Gastrocnemius medialis (tissue), 4 donors: ENCODE data around the gene GKAP1. TPM values are rescaled to one million over a fixed set of nuclear protein-coding genes. Genes with fewer than 3 reads are reported as not detected.
"Not testable (repeated sequence)": the region's sequence is repeated elsewhere in the genome, so short reads cannot be mapped to it uniquely, and the experiment has no call there.

Source experiments
- ATAC-seq, 2 donors: fragments of 150-250 bp; one replicate each; pipeline ENCODE4 v1.9.1; 2016
- DNase-seq, 2 donors: peaks; one replicate each; pipeline ENCODE4 v3.0.0-alpha.2; 2019
- H3K27ac ChIP-seq, 4 donors: fragments of 200-600 bp; sonication (generic); 1 replicate in 1 of 4; 2 replicates in 3 of 4; pipeline ENCODE4 v1.5.1; 2016 to 2018; ENCODE audit warnings: mild to moderate bottlenecking in 2 of 4, moderate library complexity in 1 of 4
- H3K27me3 ChIP-seq, 3 donors: fragments of 200-600 bp; sonication (generic) in 2 of 3; 1 replicate in 1 of 3; 2 replicates in 2 of 3; pipeline versions ENCODE4 v1.5.1 to v1.6.0; 2016 to 2019; ENCODE audit warnings: mild to moderate bottlenecking in 1 of 3, moderate library complexity in 1 of 3
- H3K36me3 ChIP-seq, 2 donors: fragments of 200-600 bp; sonication (generic) in 1 of 2; one replicate each; pipeline ENCODE4 v1.5.1; 2017 to 2018
- H3K4me1 ChIP-seq, 2 donors: fragments of 200-600 bp; sonication (generic) in 1 of 2; one replicate each; pipeline ENCODE4 v1.5.1; 2016 to 2017; ENCODE audit warnings: mild to moderate bottlenecking in 2 of 2
- H3K4me3 ChIP-seq, 4 donors: fragments of 200-600 bp; sonication (generic) in 3 of 4; 1 replicate in 1 of 4; 2 replicates in 3 of 4; pipeline ENCODE4 v1.5.1; 2016 to 2019; ENCODE audit warnings: mild to moderate bottlenecking in 2 of 4
- H3K9me3 ChIP-seq, 3 donors: fragments of 200-600 bp; sonication (generic) in 2 of 3; 1 replicate in 1 of 3; 2 replicates in 2 of 3; pipeline ENCODE4 v1.5.1; 2016 to 2019
- POLR2A ChIP-seq, 2 donors: fragments of 450-650 bp; IDR thresholded peaks; one replicate each; pipeline ENCODE4 v1.6.1; 2017; ENCODE audit warnings: antibody characterized with exemption in 2 of 2, mild to moderate bottlenecking in 2 of 2, moderate library complexity in 2 of 2
- in situ Hi-C, 4 donors: fragments of 200-750 bp; cut with MboI; loops; one replicate each; pipeline versions ENCODE4 v1.15.0 to v1.8.0; 2017; ENCODE audit warnings: low sequenced_read_pairs in 4 of 4
- intact Hi-C: fragments of 100-400 bp; cut with DNase I; formaldehyde crosslinking; loops from one replicate; pipeline ENCODE4 v1.15.1; 2023; ENCODE audit warnings: low total_unique reads
- total RNA-seq, 4 donors: library from RNA; depleted of rRNA; stranded (reverse); fragments of >200 nt; gene quantifications; one replicate each; pipeline versions ENCODE4 v1.1.0 to v1.2.3, GENCODE V29; 2016
- TF ChIP-seq, protein P1 (sequence below), 5 experiments: fragments of 450-650 bp in 3 of 5; fragments of 200-600 bp in 2 of 5; sonication (generic) in 2 of 5; IDR thresholded peaks in 4 of 5; conservative IDR thresholded peaks in 1 of 5; 1 replicate in 4 of 5; 2 replicates in 1 of 5; pipeline ENCODE4 v1.5.1; 2016 to 2019; ENCODE audit warnings: antibody characterized with exemption in 5 of 5, mild to moderate bottlenecking in 3 of 5, moderate library complexity in 3 of 5

GKAP1 gene
- total RNA-seq, 4 donors from 2014 or later = 23.7 to 40.0 (median 35.9) TPM

DNA sequence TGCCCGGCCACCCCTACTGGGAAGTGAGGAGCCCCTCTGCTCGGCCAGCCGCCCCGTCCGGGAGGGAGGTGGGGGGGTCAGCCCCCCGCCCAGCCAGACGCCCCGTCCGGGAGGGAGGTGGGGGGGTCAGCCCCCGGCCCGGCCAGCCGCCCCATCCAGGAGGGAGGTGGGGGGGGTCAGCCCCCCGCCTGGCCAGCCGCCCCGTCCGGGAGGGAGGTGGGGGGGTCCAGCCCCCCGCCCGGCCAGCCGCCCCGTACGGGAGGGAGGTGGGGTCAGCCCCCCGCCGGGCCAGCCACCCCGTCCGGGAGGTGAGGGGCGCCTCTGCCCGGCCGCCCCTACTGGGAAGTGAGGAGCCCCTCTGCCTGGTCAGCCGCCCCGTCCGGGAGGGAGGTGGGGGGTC is 13.1 kb downstream of the GKAP1 start:
- peaks cover 0 to 12% of the 10 kb centered on the region in 2 donors for H3K36me3 ChIP-seq
- ATAC-seq, H3K4me3 ChIP-seq, H3K27ac ChIP-seq, H3K27me3 ChIP-seq, intact Hi-C loops, H3K9me3 ChIP-seq, DNase-seq, H3K4me1 ChIP-seq, in situ Hi-C loops: not testable (repeated sequence)

GRCh38 chr9:83803941-83804340 is 13.6 kb downstream of the GKAP1 start:
- H3K27me3 ChIP-seq, intact Hi-C loops, H3K4me1 ChIP-seq, H3K27ac ChIP-seq, H3K9me3 ChIP-seq, ATAC-seq, H3K4me3 ChIP-seq, in situ Hi-C loops, DNase-seq: not testable (repeated sequence)
- peaks cover 0 to 17% of the 10 kb centered on the region in 2 donors for H3K36me3 ChIP-seq

GRCh38 chr9:83800236-83801033 is 17.1 kb downstream of the GKAP1 start:
- Histone ChIP-seq H3K27ac (no peak overlapping the region), H3K4me3 (no peak overlapping the region), H3K4me1 (no peaks in the 10 kb centered on the region), H3K36me3 (peaks cover 0 to 33% of the 10 kb centered on the region in 2 donors), H3K9me3 (no peaks in the 10 kb centered on the region), H3K27me3 (no peaks in the 10 kb centered on the region)
- in situ Hi-C loops (no loop called here), intact Hi-C loops (no loop called here)
- DNase-seq (peak in 1 of 2 donors; percentile 39), ATAC-seq (peak in 1 of 2 donors; percentile 58)
- TF ChIP-seq, protein P1, sequence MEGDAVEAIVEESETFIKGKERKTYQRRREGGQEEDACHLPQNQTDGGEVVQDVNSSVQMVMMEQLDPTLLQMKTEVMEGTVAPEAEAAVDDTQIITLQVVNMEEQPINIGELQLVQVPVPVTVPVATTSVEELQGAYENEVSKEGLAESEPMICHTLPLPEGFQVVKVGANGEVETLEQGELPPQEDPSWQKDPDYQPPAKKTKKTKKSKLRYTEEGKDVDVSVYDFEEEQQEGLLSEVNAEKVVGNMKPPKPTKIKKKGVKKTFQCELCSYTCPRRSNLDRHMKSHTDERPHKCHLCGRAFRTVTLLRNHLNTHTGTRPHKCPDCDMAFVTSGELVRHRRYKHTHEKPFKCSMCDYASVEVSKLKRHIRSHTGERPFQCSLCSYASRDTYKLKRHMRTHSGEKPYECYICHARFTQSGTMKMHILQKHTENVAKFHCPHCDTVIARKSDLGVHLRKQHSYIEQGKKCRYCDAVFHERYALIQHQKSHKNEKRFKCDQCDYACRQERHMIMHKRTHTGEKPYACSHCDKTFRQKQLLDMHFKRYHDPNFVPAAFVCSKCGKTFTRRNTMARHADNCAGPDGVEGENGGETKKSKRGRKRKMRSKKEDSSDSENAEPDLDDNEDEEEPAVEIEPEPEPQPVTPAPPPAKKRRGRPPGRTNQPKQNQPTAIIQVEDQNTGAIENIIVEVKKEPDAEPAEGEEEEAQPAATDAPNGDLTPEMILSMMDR (IDR thresholded peaks at IDR 0.05 in 4 of 5, conservative IDR thresholded peaks at IDR 0.05 in 1 of 5) = no peak
- no peak for TF ChIP-seq POLR2A (IDR thresholded peaks at IDR 0.05)

GRCh38 chr9:83794051-83794450 is 23.5 kb downstream of the GKAP1 start:
- in situ Hi-C loops = no loop called here
- DNase-seq (no peak), ATAC-seq (no peak)
- Histone ChIP-seq H3K4me1 (no peaks in the 10 kb centered on the region), H3K27me3 (no peaks in the 10 kb centered on the region), H3K4me3 (no peak overlapping the region), H3K27ac (no peak overlapping the region), H3K36me3 (peaks cover 0 to 40% of the 10 kb centered on the region in 2 donors), H3K9me3 (no peaks in the 10 kb centered on the region)
- intact Hi-C loops = no loop called here
- TF ChIP-seq POLR2A (IDR thresholded peaks at IDR 0.05) = no peak
- TF ChIP-seq, protein P1 (IDR thresholded peaks at IDR 0.05 in 4 of 5, conservative IDR thresholded peaks at IDR 0.05 in 1 of 5) = no peak

- Histone ChIP-seq H3K27ac (no peak overlapping the region), H3K27me3 (no peaks in the 10 kb centered on the region), H3K4me3 (no peak overlapping the region), H3K36me3 (peaks cover 0 to 32% of the 10 kb centered on the region in 2 donors), H3K4me1 (no peaks in the 10 kb centered on the region), H3K9me3 (no peaks in the 10 kb centered on the region)
- TF ChIP-seq, protein P1 (IDR thresholded peaks at IDR 0.05 in 4 of 5, conservative IDR thresholded peaks at IDR 0.05 in 1 of 5) = no peak
- no peak for TF ChIP-seq POLR2A (IDR thresholded peaks at IDR 0.05)
- no peak for ATAC-seq
- intact Hi-C loops (no loop called here), in situ Hi-C loops (no loop called here)
- no peak for DNase-seq
These were observed 24.8 kb downstream of the GKAP1 start for GRCh38 chr9:83792746-83793145.
